Lung (tissue), 12 donors: ENCODE results near the gene NR2F1-AS1. TPM values are rescaled to one million over a fixed set of nuclear protein-coding genes. Genes with fewer than 3 reads are reported as not detected.
"Not testable (repeated sequence)": the region's sequence is repeated elsewhere in the genome, so short reads cannot be mapped to it uniquely, and the experiment has no call there.

Source experiments
- ATAC-seq: fragments of 200-7000 bp; cut with Tn5 transposase; one replicate; pipeline ENCODE4 v1.9.1; 2020; ENCODE audit warnings: moderate number of reproducible peaks; ENCODE audit not compliant: insufficient read depth, low FRiP score
- DNase-seq, 3 donors: peaks; one replicate each; pipeline ENCODE4 v3.0.0-alpha.2; 2013 to 2017
- H3K27ac ChIP-seq, 2 donors: one replicate each; pipeline ENCODE4 v1.5.1; 2013; ENCODE audit warnings: mild to moderate bottlenecking in 2 of 2, moderate library complexity in 2 of 2, control low read depth in 1 of 2, inconsistent platforms in 1 of 2, low read depth in 1 of 2, low read length in 1 of 2
- H3K27me3 ChIP-seq, 3 donors: one replicate each; pipeline ENCODE4 v1.5.1; 2013; ENCODE audit warnings: low read length in 2 of 3; ENCODE audit not compliant: control insufficient read depth in 3 of 3, insufficient read depth in 3 of 3
- H3K36me3 ChIP-seq, 4 donors: one replicate each; pipeline ENCODE4 v1.5.1; 2013; ENCODE audit warnings: low read length in 4 of 4, mild to moderate bottlenecking in 1 of 4, moderate library complexity in 1 of 4; ENCODE audit not compliant: control insufficient read depth in 4 of 4, insufficient read depth in 4 of 4
- H3K4me1 ChIP-seq, 5 donors: one replicate each; pipeline ENCODE4 v1.5.1; 2013; ENCODE audit warnings: low read length in 5 of 5, mild to moderate bottlenecking in 2 of 5, moderate library complexity in 1 of 5; ENCODE audit not compliant: control insufficient read depth in 5 of 5, insufficient read depth in 5 of 5
- H3K4me3 ChIP-seq: one replicate; pipeline ENCODE4 v1.5.1; 2013; ENCODE audit warnings: mild to moderate bottlenecking, control low read depth, moderate library complexity
- H3K9ac ChIP-seq, 2 donors: one replicate each; pipeline ENCODE4 v1.5.1; 2013; ENCODE audit warnings: low read length in 2 of 2, control low read depth in 1 of 2; ENCODE audit not compliant: insufficient read depth in 1 of 2
- H3K9me3 ChIP-seq, 4 donors: one replicate each; pipeline ENCODE4 v1.5.1; 2013; ENCODE audit warnings: low read length in 3 of 4, mild to moderate bottlenecking in 1 of 4, moderate library complexity in 1 of 4; ENCODE audit not compliant: control insufficient read depth in 4 of 4, insufficient read depth in 3 of 4
- WGBS, 2 donors: extraction: QIAGEN DNeasy Blood & Tissue Kit; methylation state at CpG; one replicate each; pipeline ENCODE4 v1.1.7; 2013; 5-methylcytosine and 5-hydroxymethylcytosine counted together
- polyA plus RNA-seq, 2 donors: library from polyadenylated mRNA; stranded (reverse); fragments of 200-250 nt; gene quantifications; one replicate each; pipeline ENCODE4 v1.2.1, GENCODE V29; 2013
- total RNA-seq, 2 donors: library from RNA; depleted of rRNA in 1 of 2; stranded (reverse); fragments of >200 nt in 1 of 2; gene quantifications; one replicate each; pipeline ENCODE4 v1.2.1, GENCODE V29; 2014 to 2021
- TF ChIP-seq, protein P1 (sequence below): IDR thresholded peaks from 2 replicates; pipeline ENCODE4 v1.5.1; 2012; ENCODE audit warnings: mild to moderate bottlenecking; ENCODE audit errors: control extremely low read depth, extremely low read depth
- donor health status: control.
- donor health status: control.
- donor health status: Bipolar disorder and iron deficiency.
- donor health status: healthy.
- donor health status: DM: yes; HTN: yes; CAD: no.

The NR2F1-AS1 gene
- total and polyA plus RNA-seq, 4 donors: 3.6 to 50.0 (median 10.9) TPM

- H3K36me3 ChIP-seq: peaks cover 0 to 16% (median under 1%) of the 10 kb centered on the region in 4 donors
- H3K27ac ChIP-seq: no peak overlapping the region
These were observed 118.1 kb downstream of the NR2F1-AS1 start for GRCh38 chr5:93462916-93463315.

DNA sequence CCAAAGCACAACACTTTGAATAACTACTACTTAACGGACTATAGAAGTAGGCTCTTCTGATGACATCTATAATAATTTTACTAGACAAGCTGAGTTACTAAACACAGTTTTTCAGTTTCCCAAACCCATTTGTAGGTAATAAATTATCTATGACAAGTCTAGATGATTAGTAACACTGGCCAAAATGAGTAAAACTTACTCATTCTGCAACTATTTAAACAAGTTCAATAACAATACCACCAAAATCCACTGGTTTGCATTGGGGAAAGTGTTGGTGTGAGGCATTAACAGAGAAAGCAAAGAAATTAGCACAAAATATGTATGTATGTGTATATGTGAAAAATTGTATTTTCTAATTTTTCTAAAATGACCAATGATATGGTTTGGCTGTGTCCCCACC lies 119.3 kb downstream of the NR2F1-AS1 start:
- WGBS, 2 donors: 90 to 91% methylated on average over 1 of the region's 1 CpG
- no peak overlapping the region for H3K9ac ChIP-seq
- H3K36me3 ChIP-seq: peaks cover 0 to 22% (median 2%) of the 10 kb centered on the region in 4 donors
- TF ChIP-seq, protein P1, sequence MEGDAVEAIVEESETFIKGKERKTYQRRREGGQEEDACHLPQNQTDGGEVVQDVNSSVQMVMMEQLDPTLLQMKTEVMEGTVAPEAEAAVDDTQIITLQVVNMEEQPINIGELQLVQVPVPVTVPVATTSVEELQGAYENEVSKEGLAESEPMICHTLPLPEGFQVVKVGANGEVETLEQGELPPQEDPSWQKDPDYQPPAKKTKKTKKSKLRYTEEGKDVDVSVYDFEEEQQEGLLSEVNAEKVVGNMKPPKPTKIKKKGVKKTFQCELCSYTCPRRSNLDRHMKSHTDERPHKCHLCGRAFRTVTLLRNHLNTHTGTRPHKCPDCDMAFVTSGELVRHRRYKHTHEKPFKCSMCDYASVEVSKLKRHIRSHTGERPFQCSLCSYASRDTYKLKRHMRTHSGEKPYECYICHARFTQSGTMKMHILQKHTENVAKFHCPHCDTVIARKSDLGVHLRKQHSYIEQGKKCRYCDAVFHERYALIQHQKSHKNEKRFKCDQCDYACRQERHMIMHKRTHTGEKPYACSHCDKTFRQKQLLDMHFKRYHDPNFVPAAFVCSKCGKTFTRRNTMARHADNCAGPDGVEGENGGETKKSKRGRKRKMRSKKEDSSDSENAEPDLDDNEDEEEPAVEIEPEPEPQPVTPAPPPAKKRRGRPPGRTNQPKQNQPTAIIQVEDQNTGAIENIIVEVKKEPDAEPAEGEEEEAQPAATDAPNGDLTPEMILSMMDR: no peak
- peaks cover 0 to 14% (median 5%) of the 10 kb centered on the region in 4 donors for H3K9me3 ChIP-seq
- no peaks in the 10 kb centered on the region for H3K4me1 ChIP-seq
- H3K27me3 ChIP-seq: no peaks in the 10 kb centered on the region
- DNase-seq (no peak), ATAC-seq (no peak)
- H3K27ac ChIP-seq: no peak overlapping the region
- H3K4me3 ChIP-seq: no peak overlapping the region

More at GRCh38 chr5:93462916-93463315, 118.1 kb downstream of the NR2F1-AS1 start:
- TF ChIP-seq, protein P1: no peak
- Histone ChIP-seq H3K9ac (no peak overlapping the region), H3K4me3 (no peak overlapping the region), H3K9me3 (peaks cover 0 to 14% (median 5%) of the 10 kb centered on the region in 4 donors), H3K4me1 (no peaks in the 10 kb centered on the region), H3K27me3 (no peaks in the 10 kb centered on the region)
- 100% methylated on average over 1 of the region's 1 CpG for WGBS, 2 donors
- ATAC-seq (no peak), DNase-seq (no peak)

DNA sequence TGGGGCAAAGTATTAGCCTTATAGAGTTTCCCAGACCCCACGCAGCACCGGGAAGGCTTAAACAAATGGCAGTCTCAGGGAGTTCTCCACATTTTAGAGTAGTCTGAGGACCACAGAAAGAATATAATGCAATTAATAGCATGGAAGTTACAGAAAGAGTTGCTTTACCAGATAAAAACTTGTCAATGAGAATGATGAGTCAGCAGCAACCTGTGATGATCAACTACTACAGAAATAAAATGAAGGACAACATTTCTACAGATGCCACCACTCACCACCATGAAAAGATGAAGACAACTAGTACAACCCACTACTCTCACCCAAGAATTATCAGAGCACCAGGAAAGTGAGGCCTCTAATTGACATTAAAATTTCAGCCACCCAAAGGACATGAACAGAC lies 120.7 kb downstream of the NR2F1-AS1 start:
- Histone ChIP-seq H3K36me3 (peaks cover 0 to 22% (median 2%) of the 10 kb centered on the region in 4 donors), H3K4me3 (no peak overlapping the region), H3K9me3 (peaks cover 0 to 14% (median 5%) of the 10 kb centered on the region in 4 donors), H3K27ac (no peak overlapping the region), H3K4me1 (no peaks in the 10 kb centered on the region), H3K9ac (no peak overlapping the region), H3K27me3 (no peaks in the 10 kb centered on the region)
- 94 to 95% methylated on average over 2 of the region's 2 CpGs for WGBS, 2 donors
- DNase-seq: no peak
- ATAC-seq: no peak
- TF ChIP-seq, protein P1: no peak

DNA sequence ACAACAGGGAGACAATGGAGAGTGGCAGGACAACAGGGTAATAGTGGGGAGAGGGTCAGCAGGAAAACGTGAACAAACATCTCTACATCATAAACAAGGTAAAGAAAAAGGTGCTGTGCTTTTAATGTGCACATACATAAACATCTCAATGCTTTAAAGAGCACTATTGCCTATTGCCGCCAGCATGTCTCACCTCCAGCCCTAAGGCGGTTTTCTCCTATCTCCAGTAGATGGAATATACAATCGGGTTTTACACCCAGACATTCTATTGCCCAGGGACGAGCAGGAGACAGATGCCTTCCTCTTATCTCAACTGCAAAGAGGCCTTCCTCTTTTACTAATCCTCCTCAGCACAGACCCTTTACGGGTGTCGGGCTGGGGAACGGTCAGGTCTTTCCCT lies 124.2 kb downstream of the NR2F1-AS1 start:
- H3K9ac ChIP-seq, H3K27ac ChIP-seq, H3K4me3 ChIP-seq, H3K9me3 ChIP-seq, ATAC-seq, H3K27me3 ChIP-seq, DNase-seq, H3K4me1 ChIP-seq: not testable (repeated sequence)
- peaks cover 0 to 14% (median 2%) of the 10 kb centered on the region in 4 donors for H3K36me3 ChIP-seq
- WGBS, 2 donors: 69 to 74% methylated on average over 8 of the region's 8 CpGs
